Heart right ventricle (tissue), 16 donors: ENCODE results near the gene RELB. TPM values are rescaled to one million over a fixed set of nuclear protein-coding genes. Genes with fewer than 3 reads are reported as not detected.

Source experiments
- ATAC-seq, 8 donors: fragments of 200-7000 bp; cut with Tn5 transposase; one replicate each; pipeline ENCODE4 v1.9.1; 2020; ENCODE audit warnings: mild to moderate bottlenecking in 8 of 8, moderate library complexity in 8 of 8, moderate number of reproducible peaks in 1 of 8
- DNase-seq, 2 donors: peaks; one replicate each; pipeline ENCODE4 v3.0.0-alpha.2; 2020
- H3K27ac ChIP-seq, 10 donors: fragments of 200-600 bp; sonication (generic) in 2 of 10; one replicate each; pipeline versions ENCODE4 v1.5.0 to v1.8.0; 2020 to 2022; ENCODE audit warnings: mild to moderate bottlenecking in 3 of 10
- H3K27me3 ChIP-seq, 7 donors: fragments of 200-600 bp; one replicate each; pipeline ENCODE4 v1.8.0; 2021 to 2022; ENCODE audit warnings: mild to moderate bottlenecking in 2 of 7
- H3K36me3 ChIP-seq, 9 donors: fragments of 200-600 bp; sonication (generic) in 1 of 9; one replicate each; pipeline versions ENCODE4 v1.5.0 to v1.8.0; 2020 to 2022; ENCODE audit warnings: mild to moderate bottlenecking in 2 of 9
- H3K4me1 ChIP-seq, 9 donors: fragments of 200-600 bp; sonication (generic) in 1 of 9; one replicate each; pipeline versions ENCODE4 v1.5.0 to v1.8.0; 2020 to 2022; ENCODE audit warnings: mild to moderate bottlenecking in 4 of 9
- H3K4me3 ChIP-seq, 10 donors: fragments of 200-600 bp; sonication (generic) in 2 of 10; one replicate each; pipeline versions ENCODE4 v1.5.0 to v1.8.0; 2020 to 2022; ENCODE audit warnings: mild to moderate bottlenecking in 7 of 10, moderate library complexity in 2 of 10
- H3K9me3 ChIP-seq, 11 donors: fragments of 200-600 bp in 10 of 11; sonication (generic) in 2 of 11; one replicate each; pipeline versions ENCODE4 v1.5.0 to v1.8.0; 2013 to 2022; ENCODE audit warnings: mild to moderate bottlenecking in 2 of 11, control low read depth in 1 of 11, moderate library complexity in 1 of 11
- CTCF ChIP-seq, 9 donors: fragments of 200-600 bp; sonication (generic) in 2 of 9; IDR thresholded peaks; one replicate each; pipeline versions ENCODE4 v1.5.0 to v1.8.0; 2021 to 2022; ENCODE audit warnings: antibody characterized with exemption in 9 of 9, mild to moderate bottlenecking in 5 of 9, moderate library complexity in 1 of 9
- WGBS, 2 donors: extraction: QIAGEN DNeasy Blood & Tissue Kit; methylation state at CpG; one replicate each; pipeline ENCODE4 v1.1.7; 2013; ENCODE audit warnings: inconsistent platforms in 1 of 2; 5-methylcytosine and 5-hydroxymethylcytosine counted together
- intact Hi-C, 10 donors: fragments of 100-400 bp; cut with DNase I; formaldehyde crosslinking; loops; one replicate each; pipeline versions ENCODE4 v1.11.1 to v1.14.2; 2022
- polyA plus RNA-seq, 2 donors: library from polyadenylated mRNA; stranded (reverse); fragments of 200-250 nt; gene quantifications; one replicate each; pipeline ENCODE4 v1.2.3, GENCODE V29; 2013
- total RNA-seq, 10 donors: library from RNA; stranded (reverse); fragmentation: NEBNext Ultra II Directional in 3 of 10; extraction: Animal tissue kit (Norgen Biotek cat#: 25700) in 3 of 10; gene quantifications; one replicate each; pipeline versions ENCODE4 v1.2.1 to v1.2.4, GENCODE V29; 2021 to 2023
- donor health status: Arrhythmogenic right ventricular cardiomyopathy.
- donor health status: ischemic (EF 13 %, LVEDD 7.1; RV severe dilation, severe dysfunction).
- donor health status: healthy with polysubstance abuse.
- donor health status: DM: no; HTN: yes; CAD: no.
- donor health status: DM: no; HTN: no; CAD: no.
- donor health status: ischemic (EF 25% LVEDD 6.9; RV normal size, moderate dysfunction).
- donor health status: ischemic (EF 25% LVEDD 5.7; RV mildly dilated, moderate dysfunction).
- donor health status: healthy.
- donor health status: DM: yes; HTN: yes; CAD: no.
- donor health status: Ischemic cardiomyopathy.
- donor health status: ischemic (EF 35%, LVEDD 5.7; RV mildly dilated, moderate dysfunction).
- donor health status: nonischemic (EF 11% LVEDD 7.7; RV severe dilation, severe dysfunction).
- donor health status: DM: yes; HTN: yes; CAD: no.
- donor health status: PGD.
- donor health status: ischemic (EF 29% LVEDD 5.4; RV normal size, mild dysfunction).
- donor health status: nonischemic (EF 23%, LVEDD 6.1; RV moderate dilation, normal function).

The RELB gene
- total and polyA plus RNA-seq, 12 donors, result 1.3 to 19.3 (median 5.5) TPM

GRCh38 chr19:45032421-45032820, 31.2 kb downstream of the RELB start:
- H3K36me3 ChIP-seq, result peaks cover 0 to 100% (median 44%) of the 10 kb centered on the region in 9 donors
- intact Hi-C loops, result no loop called here
- 68 to 72% methylated on average over 18 of the region's 18 CpGs for WGBS, 2 donors

GRCh38 chr19:45035755-45036154, 34.5 kb downstream of the RELB start:
- Histone ChIP-seq H3K4me3 (no peak overlapping the region), H3K27ac (no peak overlapping the region), H3K36me3 (peaks cover 0 to 82% (median 21%) of the 10 kb centered on the region in 9 donors), H3K9me3 (peaks cover 0 to 5% (median 0%) of the 10 kb centered on the region in 11 donors), H3K27me3 (no peaks in the 10 kb centered on the region), H3K4me1 (peaks cover 7 to 23% (median 19%) of the 10 kb centered on the region in 9 donors)
- WGBS, 2 donors, result 98% methylated on average over 6 of the region's 6 CpGs
- no peak for DNase-seq
- no peak for ATAC-seq
- TF ChIP-seq CTCF (IDR thresholded peaks at IDR 0.05), result no peak
- intact Hi-C loops, result no loop called here

More at GRCh38 chr19:45032421-45032820, 31.2 kb downstream of the RELB start:
- Histone ChIP-seq H3K27ac (no peak overlapping the region), H3K27me3 (no peaks in the 10 kb centered on the region), H3K9me3 (peaks cover 0 to 5% (median 0%) of the 10 kb centered on the region in 11 donors), H3K4me3 (no peak overlapping the region), H3K4me1 (no peaks in the 10 kb centered on the region)
- no peak for ATAC-seq
- no peak for DNase-seq
- TF ChIP-seq CTCF (IDR thresholded peaks at IDR 0.05), result no peak

- ATAC-seq (no peak), DNase-seq (no peak)
- no peak overlapping the region for H3K27ac ChIP-seq
- H3K9me3 ChIP-seq, result peaks cover 0 to 5% (median 0%) of the 10 kb centered on the region in 11 donors
- intact Hi-C loops, result loop anchor here in 1 of 10 donors (2.0 kb wide), 1 partner anchor 41 kb away; the partner anchor contains the start of gene GEMIN7
- H3K36me3 ChIP-seq, result peaks cover 0 to 82% (median 25%) of the 10 kb centered on the region in 9 donors
- WGBS, 2 donors, result 91 to 95% methylated on average over 37 of the region's 37 CpGs
- peaks cover 8 to 41% (median 30%) of the 10 kb centered on the region in 9 donors for H3K4me1 ChIP-seq
- TF ChIP-seq CTCF (IDR thresholded peaks at IDR 0.05), result no peak
- H3K27me3 ChIP-seq, result no peaks in the 10 kb centered on the region
- H3K4me3 ChIP-seq, result no peak overlapping the region
Measured at GRCh38 chr19:45037393-45038169, 36.3 kb downstream of the RELB start.

- WGBS, 2 donors, result 2% methylated on average over 62 of the region's 62 CpGs
- DNase-seq (peak; percentile 92), ATAC-seq (peak; percentile 98 to 99 (median 99))
- Histone ChIP-seq H3K4me3 (peak within 1 kb of the TSS; percentile 64 to 98 (median 89)), H3K4me1 (peaks cover 8 to 46% (median 30%) of the 10 kb centered on the region in 9 donors), H3K36me3 (peaks cover 0 to 80% (median 30%) of the 10 kb centered on the region in 9 donors), H3K27me3 (no peaks in the 10 kb centered on the region), H3K27ac (peak within 1 kb of the TSS; percentile 74 to 99 (median 96)), H3K9me3 (peaks cover 0 to 5% (median 0%) of the 10 kb centered on the region in 11 donors)
- TF ChIP-seq CTCF (IDR thresholded peaks at IDR 0.05), result no peak
- intact Hi-C loops, result loop anchor here in 1 of 10 donors (2.0 kb wide), 1 partner anchor 40 kb away; the partner anchor contains the start of gene GEMIN7
Measured at GRCh38 chr19:45038931-45039893, 37.9 kb downstream of the RELB start, which contains the start of gene CLASRP. Gene CLASRP (plus strand): TSS chr19:45039045. CDS start chr19:45040213, 1,168 bp downstream.
